Measurements from ENCODE around the gene HPS4.

DNA sequence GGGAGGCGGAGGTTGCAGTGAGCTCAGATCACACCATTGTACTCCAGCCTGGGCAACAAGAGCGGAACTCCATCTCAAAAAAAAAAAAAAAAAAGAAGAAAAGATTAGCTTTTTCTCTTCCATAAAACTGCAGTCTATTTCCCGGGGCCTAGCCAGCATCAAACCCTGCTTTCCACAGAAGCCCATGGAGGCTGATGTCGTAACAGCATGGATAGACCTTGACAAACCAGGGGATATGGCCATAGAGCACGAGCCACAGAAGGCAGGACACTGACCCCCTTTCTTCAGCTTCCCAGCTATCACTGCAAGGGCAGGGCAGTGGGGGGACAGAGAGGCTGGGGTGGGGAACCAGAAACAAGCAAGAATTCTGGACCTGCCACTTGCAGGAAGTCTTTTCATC, 21.5 kb downstream of the HPS4 start:
- TF ChIP-seq POLR2AphosphoS5 (IDR thresholded peaks at IDR 0.05): no peak
- TF ChIP-seq, protein P1, sequence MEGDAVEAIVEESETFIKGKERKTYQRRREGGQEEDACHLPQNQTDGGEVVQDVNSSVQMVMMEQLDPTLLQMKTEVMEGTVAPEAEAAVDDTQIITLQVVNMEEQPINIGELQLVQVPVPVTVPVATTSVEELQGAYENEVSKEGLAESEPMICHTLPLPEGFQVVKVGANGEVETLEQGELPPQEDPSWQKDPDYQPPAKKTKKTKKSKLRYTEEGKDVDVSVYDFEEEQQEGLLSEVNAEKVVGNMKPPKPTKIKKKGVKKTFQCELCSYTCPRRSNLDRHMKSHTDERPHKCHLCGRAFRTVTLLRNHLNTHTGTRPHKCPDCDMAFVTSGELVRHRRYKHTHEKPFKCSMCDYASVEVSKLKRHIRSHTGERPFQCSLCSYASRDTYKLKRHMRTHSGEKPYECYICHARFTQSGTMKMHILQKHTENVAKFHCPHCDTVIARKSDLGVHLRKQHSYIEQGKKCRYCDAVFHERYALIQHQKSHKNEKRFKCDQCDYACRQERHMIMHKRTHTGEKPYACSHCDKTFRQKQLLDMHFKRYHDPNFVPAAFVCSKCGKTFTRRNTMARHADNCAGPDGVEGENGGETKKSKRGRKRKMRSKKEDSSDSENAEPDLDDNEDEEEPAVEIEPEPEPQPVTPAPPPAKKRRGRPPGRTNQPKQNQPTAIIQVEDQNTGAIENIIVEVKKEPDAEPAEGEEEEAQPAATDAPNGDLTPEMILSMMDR (IDR thresholded peaks at IDR 0.05): no peak
